Cardiac fibroblast (primary cell): ENCODE data around the gene MCL1.
"Not testable (repeated sequence)": the region's sequence is repeated elsewhere in the genome, so short reads cannot be mapped to it uniquely, and the experiment has no call there.

ENCODE experiments used
- DNase-seq, 2 donors: peaks; one replicate each; pipeline versions ENCODE4 v3.0.0 to v3.0.0-alpha.2; 2010; ENCODE audit warnings: low read depth in 2 of 2
- H3K4me3 ChIP-seq, 2 donors: replicated peaks in 1 of 2; 1 replicate in 1 of 2; 2 replicates in 1 of 2; pipeline ENCODE4 v1.5.1; 2011; ENCODE audit warnings: low read depth in 2 of 2, low read length in 2 of 2, mild to moderate bottlenecking in 2 of 2, moderate library complexity in 1 of 2
- TF ChIP-seq, protein P1 (sequence below): IDR thresholded peaks from one replicate; pipeline ENCODE4 v1.5.1; 2011; ENCODE audit warnings: low read depth, mild to moderate bottlenecking, low read length, inconsistent platforms

MCL1 gene

DNA sequence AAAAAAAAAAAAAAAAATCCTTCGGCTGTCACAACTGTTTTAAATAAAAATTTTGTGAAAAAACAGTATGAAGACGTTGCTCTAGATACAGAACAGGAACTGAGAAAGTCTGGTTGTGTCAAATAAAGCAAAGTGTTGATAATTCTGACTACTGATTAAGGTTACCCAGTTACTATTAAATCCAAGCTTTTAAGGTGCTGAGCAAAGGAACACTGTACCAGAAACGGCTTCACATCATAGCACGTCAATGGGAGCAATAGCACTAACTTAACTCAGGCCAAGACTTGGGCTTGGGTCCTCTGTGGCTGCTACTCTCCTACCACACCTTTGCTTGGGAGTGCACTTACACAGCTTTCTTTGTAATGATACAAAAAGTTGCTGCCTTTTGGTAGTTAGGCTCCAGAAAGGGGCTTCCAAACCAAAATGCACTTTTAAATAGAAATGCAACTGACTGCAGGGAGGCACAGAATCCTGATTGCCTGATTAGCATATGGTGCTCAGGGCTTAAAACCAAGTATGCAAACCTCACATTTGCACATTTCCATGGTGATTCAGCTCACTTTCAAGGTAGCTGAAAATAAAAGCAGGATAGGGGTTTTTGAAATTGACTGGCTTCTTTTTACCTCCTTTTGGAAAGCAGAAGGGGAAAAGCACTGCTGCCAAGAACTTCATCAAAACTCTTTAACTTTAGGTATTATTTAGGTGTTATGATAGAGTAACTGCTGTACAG, 6.3 kb downstream of the MCL1 start:
- DNase-seq, result peak in 1 of 2 donors; percentile 65
- TF ChIP-seq, protein P1, sequence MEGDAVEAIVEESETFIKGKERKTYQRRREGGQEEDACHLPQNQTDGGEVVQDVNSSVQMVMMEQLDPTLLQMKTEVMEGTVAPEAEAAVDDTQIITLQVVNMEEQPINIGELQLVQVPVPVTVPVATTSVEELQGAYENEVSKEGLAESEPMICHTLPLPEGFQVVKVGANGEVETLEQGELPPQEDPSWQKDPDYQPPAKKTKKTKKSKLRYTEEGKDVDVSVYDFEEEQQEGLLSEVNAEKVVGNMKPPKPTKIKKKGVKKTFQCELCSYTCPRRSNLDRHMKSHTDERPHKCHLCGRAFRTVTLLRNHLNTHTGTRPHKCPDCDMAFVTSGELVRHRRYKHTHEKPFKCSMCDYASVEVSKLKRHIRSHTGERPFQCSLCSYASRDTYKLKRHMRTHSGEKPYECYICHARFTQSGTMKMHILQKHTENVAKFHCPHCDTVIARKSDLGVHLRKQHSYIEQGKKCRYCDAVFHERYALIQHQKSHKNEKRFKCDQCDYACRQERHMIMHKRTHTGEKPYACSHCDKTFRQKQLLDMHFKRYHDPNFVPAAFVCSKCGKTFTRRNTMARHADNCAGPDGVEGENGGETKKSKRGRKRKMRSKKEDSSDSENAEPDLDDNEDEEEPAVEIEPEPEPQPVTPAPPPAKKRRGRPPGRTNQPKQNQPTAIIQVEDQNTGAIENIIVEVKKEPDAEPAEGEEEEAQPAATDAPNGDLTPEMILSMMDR, result no peak
- H3K4me3 ChIP-seq, result no peak overlapping the region

GRCh38 chr1:150568594-150568966, 10.8 kb downstream of the MCL1 start:
- TF ChIP-seq, protein P1, result no peak
- H3K4me3 ChIP-seq, result peak overlapping the region in 1 of 2 donors; percentile 1
- no peak for DNase-seq

DNA sequence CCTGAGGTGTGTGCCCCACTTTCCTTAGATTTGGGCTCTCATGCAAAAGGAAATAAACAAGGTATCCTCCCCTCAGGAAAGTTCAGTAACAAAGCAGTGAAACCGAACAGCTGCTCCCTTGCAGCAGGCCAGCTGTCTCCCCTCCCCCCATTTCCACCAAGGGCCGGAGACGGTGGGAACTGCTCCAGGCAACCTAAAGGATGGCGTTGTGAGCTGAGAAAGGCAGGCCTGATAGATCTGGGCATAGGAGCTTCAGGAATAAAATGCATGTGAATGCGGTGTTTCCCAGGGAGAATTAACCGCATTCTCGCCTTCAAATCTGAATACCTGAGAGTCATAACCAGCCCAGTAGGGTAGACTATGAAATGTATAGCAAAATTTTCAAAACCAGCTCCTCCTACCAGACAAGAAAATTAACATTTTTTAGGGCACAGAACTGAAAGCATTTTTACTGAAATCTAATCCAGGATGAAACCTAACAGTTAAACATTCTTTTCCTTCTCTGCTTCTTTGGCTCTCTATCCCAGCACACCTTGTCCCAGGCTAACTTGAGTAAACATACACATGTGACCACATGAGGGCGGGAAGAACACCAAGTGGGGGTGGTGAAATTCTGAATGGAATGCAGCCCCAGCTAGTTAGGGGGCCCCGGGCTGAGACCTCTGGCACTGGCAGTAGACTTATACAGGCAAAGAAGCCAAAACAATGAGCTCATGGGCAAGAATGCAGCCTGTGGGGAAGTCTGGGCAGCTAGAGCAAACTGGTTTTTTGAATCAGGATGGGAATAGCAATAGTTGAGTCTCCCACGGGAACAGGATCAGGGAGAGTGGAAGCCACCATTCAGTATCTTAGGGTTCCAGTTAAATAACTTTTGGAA, 11.5 kb downstream of the MCL1 start:
- DNase-seq, result peak; percentile 99
- H3K4me3 ChIP-seq, result peak overlapping the region; percentile 22 to 27
- TF ChIP-seq, protein P1, result no peak

DNA sequence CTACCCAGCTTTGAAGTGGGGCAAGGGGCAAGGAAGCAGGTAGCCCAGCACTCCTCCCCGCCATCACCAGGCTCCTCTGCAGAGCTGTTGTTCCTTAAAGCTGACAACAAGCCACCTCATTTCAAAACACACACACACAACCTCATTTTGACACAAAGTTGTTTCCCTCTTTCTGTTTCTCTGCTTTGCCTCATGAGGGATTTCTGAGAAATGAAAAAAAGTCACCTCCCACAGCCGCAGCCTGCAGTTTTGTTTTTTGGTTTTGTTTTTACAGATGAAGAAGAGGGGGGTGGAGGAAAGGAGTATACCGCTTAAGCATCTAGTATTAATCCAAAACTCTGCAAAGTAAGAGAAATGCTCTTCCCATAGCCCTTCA, 12.1 kb downstream of the MCL1 start:
- peak overlapping the region; percentile 22 to 27 for H3K4me3 ChIP-seq
- TF ChIP-seq, protein P1, result no peak
- DNase-seq, result peak in 1 of 2 donors; percentile 69

- TF ChIP-seq, protein P1, result no peak
- no peak for DNase-seq
- no peak overlapping the region for H3K4me3 ChIP-seq
Measured at GRCh38 chr1:150566589-150567340, 12.6 kb downstream of the MCL1 start.

GRCh38 chr1:150565240-150565991, 14.0 kb downstream of the MCL1 start:
- not testable (repeated sequence) for DNase-seq

More at GRCh38 chr1:150565240-150565991, 14.0 kb downstream of the MCL1 start:
- not testable (repeated sequence) for H3K4me3 ChIP-seq
